Measurements from ENCODE around the gene SLIT3. TPM values are rescaled to one million over a fixed set of nuclear protein-coding genes. Genes with fewer than 3 reads are reported as not detected.

The SLIT3 gene
- total RNA-seq, 1 experiment from 2014 or later = under 0.01 TPM

GRCh38 chr5:169039592-169039991 is 261.3 kb downstream of the SLIT3 start:
- DNase-seq (ENCODE audit: low read depth) = no peak

- DNase-seq (ENCODE audit: low read depth) = no peak
Measured at GRCh38 chr5:169037466-169037865, 263.5 kb downstream of the SLIT3 start.

DNA sequence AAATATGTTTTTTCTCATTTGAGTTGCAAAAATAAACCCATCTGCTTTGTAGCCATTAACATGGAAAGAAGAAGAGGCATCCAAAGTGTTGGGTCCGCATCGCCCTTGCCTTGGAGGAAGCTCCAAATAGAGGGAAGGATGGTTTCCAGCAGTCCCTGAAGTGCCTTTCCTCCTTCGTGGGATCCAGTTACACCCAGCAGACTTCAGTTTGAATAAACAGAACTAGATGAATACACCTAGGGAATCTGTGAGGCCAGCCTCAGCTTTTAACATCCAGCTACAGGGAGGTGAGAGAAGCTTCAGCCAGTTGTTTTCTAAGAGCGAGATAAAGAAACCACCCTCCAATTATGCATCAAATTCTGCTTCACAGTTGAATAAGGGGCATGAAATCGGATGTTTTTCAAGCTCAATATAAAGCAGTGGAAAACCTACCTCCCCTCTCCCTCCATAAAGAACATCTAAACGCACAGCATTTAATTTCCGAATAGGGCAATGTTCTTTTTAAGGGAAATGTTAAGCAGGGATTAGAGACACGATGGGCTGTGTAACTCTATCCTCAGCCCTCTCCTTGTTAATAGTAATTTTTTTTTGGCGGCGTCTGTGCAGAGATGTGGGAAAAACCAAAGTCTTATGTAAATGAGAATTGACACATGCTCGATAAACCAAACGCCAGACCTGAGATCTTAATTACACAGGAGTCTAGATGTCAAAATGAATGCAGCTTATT is 264.7 kb downstream of the SLIT3 start:
- no peak for DNase-seq (ENCODE audit: low read depth)

DNA sequence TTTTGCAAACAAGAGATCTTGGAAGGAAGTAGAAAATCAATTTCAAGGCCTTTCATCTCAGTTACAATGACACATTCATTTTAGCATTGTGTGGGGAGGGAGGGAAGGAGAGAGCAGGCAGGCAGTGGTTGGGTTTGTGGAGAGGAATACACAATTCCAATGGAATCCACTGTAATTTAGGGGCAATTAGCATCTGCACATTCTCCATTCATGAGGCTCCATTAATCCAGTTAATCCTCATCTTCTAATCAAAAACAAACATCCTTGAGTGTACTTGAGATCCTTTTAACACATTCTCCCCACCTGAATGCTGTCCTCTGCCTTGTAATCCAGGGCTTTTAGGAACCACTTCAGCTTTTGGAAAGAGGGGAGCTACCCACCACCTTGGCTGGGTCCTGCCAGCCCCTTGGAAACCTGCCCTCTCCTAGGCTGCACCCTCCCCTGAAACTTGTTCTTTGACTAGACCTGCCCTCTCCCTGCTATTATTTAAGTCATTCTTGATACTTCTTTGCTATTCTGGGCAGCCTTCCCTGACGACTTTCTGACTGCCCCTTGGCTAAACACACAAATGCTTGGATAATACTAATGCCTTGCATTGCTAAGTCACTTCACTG is 271.2 kb downstream of the SLIT3 start:
- DNase-seq (ENCODE audit: low read depth) = no peak

DNA sequence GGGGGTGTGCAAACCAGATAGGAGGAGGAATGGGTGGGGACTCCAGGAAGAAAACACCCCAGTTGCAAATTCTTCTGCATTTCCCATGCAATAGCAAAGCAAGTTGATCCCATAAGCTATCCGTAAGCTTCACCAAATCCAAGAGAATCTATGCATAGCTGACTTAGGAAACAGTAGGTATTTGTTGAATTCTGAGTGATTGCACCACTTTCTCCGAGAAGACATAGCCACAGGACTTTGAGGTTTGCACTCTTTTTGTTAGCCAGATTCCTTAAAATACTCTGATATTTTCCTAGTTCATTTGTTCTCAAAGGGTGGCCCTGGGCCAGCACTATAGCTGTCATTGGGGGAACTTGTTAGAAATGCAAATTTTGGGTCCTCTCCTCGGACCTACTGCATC is 271.9 kb downstream of the SLIT3 start:
- DNase-seq (ENCODE audit: low read depth) = no peak

DNA sequence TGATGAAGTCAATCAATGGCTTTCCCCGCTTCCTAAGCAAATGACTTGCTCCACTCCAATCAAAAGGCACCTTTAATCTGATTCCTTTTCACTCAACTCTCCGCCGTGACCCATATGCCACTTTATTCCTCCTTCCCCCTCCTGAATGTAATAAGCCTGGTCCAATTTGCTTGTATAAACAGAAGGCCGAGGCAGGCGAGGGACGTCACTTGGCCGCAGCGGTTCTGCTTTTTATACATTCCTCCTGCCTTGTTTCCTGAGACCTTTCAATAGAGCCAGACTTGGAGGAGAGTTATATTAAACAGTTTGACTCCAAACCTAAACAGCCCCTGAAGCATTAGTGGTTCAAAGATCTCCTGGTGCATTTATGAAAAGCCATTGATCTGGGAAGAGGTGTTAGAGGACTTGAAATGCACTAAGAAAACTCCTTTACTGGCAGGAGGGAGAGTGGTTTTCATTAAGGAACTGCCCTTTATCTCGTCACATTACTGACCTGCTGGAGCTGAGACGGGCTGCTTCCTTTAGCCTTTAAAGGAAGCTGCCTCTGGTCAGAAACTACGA is 273.4 kb downstream of the SLIT3 start:
- DNase-seq (ENCODE audit: low read depth) = no peak

- DNase-seq (ENCODE audit: low read depth) = no peak
Measured at GRCh38 chr5:169025491-169025890, 275.4 kb downstream of the SLIT3 start.

GRCh38 chr5:169024421-169024820 is 276.5 kb downstream of the SLIT3 start:
- no peak for DNase-seq (ENCODE audit: low read depth)

DNA sequence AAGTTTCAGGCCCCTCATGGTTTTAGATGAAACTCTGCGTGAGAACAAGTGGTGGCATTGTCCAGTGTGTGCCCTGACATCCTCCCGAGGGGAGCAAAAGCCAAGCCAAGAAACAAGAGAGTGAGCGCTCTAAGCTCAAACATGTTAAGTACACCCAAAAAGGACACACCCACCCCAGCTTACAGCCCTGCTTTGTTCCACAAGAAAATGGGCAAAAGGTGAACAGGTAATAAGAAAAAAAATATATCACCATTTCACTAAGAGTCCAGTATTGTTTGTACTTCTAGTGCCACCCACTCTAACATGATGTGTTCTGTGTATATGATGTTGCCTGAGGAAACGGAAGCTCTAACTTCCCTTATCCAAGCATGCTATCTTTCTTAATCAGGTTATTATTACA is 278.2 kb downstream of the SLIT3 start:
- no peak for DNase-seq (ENCODE audit: low read depth)

GRCh38 chr5:169020102-169020501 is 280.8 kb downstream of the SLIT3 start:
- DNase-seq (ENCODE audit: low read depth) = no peak

DNA sequence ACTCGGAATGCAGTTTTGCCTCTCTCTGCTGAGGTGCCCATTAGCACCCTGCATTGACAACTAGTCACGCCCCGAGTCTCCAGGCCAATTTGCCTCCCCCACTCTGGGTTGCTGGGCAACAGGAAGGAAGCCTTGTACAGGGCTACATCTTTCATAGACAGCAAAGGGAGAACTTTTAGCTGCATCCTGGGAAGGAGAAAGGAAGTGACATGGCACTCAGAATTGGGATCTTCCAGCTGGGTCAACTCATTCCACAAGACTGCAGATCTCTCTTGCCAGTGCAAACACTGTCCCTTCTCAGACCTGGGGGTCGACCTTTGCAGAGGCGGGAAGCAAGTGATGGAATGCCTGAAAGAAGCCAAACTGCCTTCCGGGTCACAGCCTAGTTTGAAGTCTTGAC is 282.0 kb downstream of the SLIT3 start:
- no peak for DNase-seq (ENCODE audit: low read depth)

GRCh38 chr5:169015991-169016390 is 284.9 kb downstream of the SLIT3 start:
- DNase-seq (ENCODE audit: low read depth) = no peak

DNA sequence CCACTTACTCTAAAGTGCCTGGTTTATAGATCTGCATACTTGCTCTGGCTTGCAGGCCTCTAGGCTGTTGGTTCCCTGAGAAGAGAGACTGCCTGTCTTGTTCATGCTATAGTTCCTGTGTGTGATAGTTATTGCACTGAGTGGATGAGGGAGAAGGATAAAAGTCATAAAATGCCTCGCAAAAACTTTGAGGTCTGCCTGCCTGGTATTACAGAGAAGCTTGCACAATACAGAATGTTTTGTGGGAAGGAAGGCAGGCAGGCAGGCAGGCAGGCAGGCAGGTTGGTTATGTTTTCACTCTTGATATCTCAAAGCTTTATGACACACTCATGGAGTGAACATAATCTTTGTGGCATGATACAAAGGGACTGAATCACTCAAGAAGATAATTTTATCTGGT is 287.1 kb downstream of the SLIT3 start:
- no peak for DNase-seq (ENCODE audit: low read depth)

- no peak for DNase-seq (ENCODE audit: low read depth)
Measured at GRCh38 chr5:169013208-169013728, 287.7 kb downstream of the SLIT3 start.

DNA sequence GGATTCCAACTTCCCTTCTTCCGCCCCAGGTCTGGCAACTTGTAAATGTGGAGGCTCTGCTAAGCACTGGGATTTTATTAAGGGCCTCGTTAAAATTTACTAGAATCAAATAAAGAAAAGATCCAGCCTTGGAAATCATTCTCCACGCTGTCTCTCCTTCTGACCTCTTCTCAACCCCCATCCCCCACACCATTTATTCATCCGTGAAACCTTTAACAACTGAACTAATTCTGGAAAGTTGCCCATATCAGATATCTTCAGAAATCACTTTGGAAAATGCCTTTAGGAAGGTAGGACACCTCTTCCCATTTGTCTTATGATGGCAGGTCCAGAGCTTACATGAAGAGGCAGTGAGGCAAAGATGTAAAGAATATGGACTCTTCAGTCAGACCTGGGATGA is 288.5 kb downstream of the SLIT3 start:
- no peak for DNase-seq (ENCODE audit: low read depth)

DNA sequence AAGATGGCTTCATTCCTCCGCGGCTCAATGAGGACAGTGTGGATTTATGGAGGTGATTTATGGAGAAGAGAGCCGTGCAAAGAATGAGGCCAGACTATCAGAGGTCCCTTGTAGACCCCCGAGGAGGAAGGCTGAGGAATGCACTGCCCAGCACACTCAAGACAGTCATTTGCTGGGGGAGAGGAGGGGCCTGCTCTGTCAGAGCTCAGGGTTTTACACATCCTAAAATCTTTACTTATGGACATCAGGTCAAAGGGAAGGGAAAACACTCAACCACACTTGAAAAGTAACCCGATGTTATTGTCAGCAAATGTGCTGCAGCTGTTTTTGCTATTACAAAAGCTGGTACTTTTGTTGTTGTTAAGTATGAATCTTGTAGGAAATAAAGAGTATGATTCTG is 289.5 kb downstream of the SLIT3 start:
- no peak for DNase-seq (ENCODE audit: low read depth)

DNA sequence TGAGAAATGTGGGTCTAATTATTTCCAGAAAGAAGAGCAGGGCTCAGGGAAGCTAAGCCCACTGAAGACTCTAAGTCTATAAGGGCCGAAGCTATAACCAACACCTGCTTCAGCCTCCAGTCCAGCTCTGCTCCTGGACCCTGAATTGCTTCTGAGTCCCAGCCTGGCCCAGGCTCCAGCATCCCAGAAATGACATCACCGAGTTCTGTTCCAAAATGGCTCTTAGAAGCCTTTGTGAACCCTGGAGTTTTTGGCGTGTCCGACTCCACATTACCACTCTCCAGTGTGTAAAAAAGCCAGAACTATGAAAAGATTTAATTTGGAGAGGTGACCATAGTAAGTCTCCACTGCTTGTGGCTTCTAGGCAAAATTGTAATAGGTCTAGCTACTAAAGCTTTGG is 289.9 kb downstream of the SLIT3 start:
- no peak for DNase-seq (ENCODE audit: low read depth)

DNA sequence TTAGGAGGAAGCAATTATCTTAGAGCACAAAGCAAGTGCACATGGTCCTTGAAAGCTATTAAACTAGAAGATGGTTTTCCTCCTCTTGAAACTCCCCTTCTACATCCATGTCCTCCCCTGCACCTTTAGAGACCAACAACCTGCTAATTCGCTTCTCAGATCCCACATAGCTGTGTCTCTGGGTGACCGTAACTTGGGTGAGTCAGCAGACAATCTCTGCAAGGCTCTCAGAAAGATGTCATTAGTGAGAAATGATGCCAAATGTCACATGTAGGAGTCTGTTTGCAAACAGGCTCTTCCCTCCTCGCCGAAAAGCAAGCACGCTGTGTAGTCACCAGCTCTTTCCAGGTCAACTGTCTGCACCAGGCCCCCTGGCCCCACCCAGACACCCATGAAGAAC is 291.8 kb downstream of the SLIT3 start:
- no peak for DNase-seq (ENCODE audit: low read depth)

- no peak for DNase-seq (ENCODE audit: low read depth)
Measured at GRCh38 chr5:169006842-169007790, 293.8 kb downstream of the SLIT3 start.

DNA sequence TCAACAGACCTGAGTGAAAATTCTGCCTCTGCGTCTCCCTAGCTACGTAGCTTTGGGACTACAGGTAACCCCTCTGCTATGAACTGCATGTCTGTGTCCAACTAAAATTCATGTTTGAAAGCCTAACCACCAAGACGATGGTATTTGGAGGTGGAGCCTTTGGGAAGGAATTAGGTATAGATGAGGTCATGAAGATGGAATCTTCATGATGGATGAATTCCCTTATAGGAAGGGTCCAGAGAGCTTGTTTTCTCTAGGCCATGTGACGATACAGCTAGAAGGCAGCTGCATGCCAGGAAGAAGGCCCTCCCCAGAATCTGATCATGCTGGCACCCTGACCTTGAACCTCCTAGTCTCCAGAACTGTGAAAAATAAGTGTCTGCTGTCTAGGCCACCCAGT is 296.4 kb downstream of the SLIT3 start:
- DNase-seq (ENCODE audit: low read depth) = no peak

- no peak for DNase-seq (ENCODE audit: low read depth)
Measured at GRCh38 chr5:169003721-169004541, 297.0 kb downstream of the SLIT3 start.

Measured in LHCN-M2 (cell line).